NCI-H1092 treated with DMSO at 0.1 percent for 48 hours (cell line): ENCODE measurements around the gene MFSD2B.
"Not testable (repeated sequence)": the region's sequence is repeated elsewhere in the genome, so short reads cannot be mapped to it uniquely, and the experiment has no call there.

Experiments used
- DNase-seq: peaks from one replicate; lab custom pipeline; 2025; lab: John Stamatoyannopoulos, UW

The MFSD2B gene

GRCh38 chr2:24018241-24018640 is 8.4 kb downstream of the MFSD2B start:
- no peak for DNase-seq

- no peak for DNase-seq
Measured at GRCh38 chr2:24019729-24020128, 9.8 kb downstream of the MFSD2B start.

- no peak for DNase-seq
Measured at GRCh38 chr2:24020244-24020643, 10.4 kb downstream of the MFSD2B start.

- no peak for DNase-seq
Measured at GRCh38 chr2:24021122-24021998, 11.5 kb downstream of the MFSD2B start.

- DNase-seq = no peak
Measured at GRCh38 chr2:24022324-24022974, 12.6 kb downstream of the MFSD2B start.

- no peak for DNase-seq
Measured at GRCh38 chr2:24022975-24023575, 13.2 kb downstream of the MFSD2B start.

GRCh38 chr2:24024018-24024417 is 14.1 kb downstream of the MFSD2B start:
- no peak for DNase-seq

- no peak for DNase-seq
Measured at GRCh38 chr2:24024996-24025663, 15.2 kb downstream of the MFSD2B start.

GRCh38 chr2:24026233-24026632 is 16.3 kb downstream of the MFSD2B start:
- DNase-seq = no peak

- no peak for DNase-seq
Measured at GRCh38 chr2:24038786-24039499, 29.1 kb downstream of the MFSD2B start.

GRCh38 chr2:24040511-24040910 is 30.6 kb downstream of the MFSD2B start:
- no peak for DNase-seq

GRCh38 chr2:24043133-24043532 is 33.2 kb downstream of the MFSD2B start:
- not testable (repeated sequence) for DNase-seq

GRCh38 chr2:24045511-24046508 is 35.9 kb downstream of the MFSD2B start:
- no peak for DNase-seq

- DNase-seq = no peak
Measured at GRCh38 chr2:24046599-24046929, 36.7 kb downstream of the MFSD2B start.

GRCh38 chr2:24046930-24047702 is 37.2 kb downstream of the MFSD2B start, which contains the start of gene WDCP:
WDCP (minus strand) TSS chr2:24047391; CDS start chr2:24039494, 7,897 bp downstream.
- peak; percentile 94 for DNase-seq

- no peak for DNase-seq
Measured at GRCh38 chr2:24047703-24048033, 37.8 kb downstream of the MFSD2B start.

- DNase-seq = peak; percentile 30
Measured at GRCh38 chr2:24048769-24049484, 39.0 kb downstream of the MFSD2B start.

- DNase-seq = peak; percentile 9
Measured at GRCh38 chr2:24049485-24050021, 39.7 kb downstream of the MFSD2B start, which contains the start of gene FKBP1B. FKBP1B (plus strand) TSS chr2:24049741; CDS start chr2:24049850, 109 bp downstream.
